Measurements from ENCODE around the gene SMIM30. TPM values are rescaled to one million over a fixed set of nuclear protein-coding genes. Genes with fewer than 3 reads are reported as not detected.

Gene SMIM30
- total and polyA plus RNA-seq, 4 donors = 35.8 to 135 (median 48.7) TPM

- Histone ChIP-seq H3K4me3 (no peak overlapping the region), H3K4me1 (ENCODE audit: control insufficient read depth in 5 of 5, insufficient read depth in 5 of 5, low read length in 5 of 5) (no peaks in the 10 kb centered on the region), H3K9ac (ENCODE audit: insufficient read depth in 1 of 2, low read length in 2 of 2) (no peak overlapping the region), H3K27me3 (ENCODE audit: control insufficient read depth in 3 of 3, insufficient read depth in 3 of 3, low read length in 2 of 3) (no peaks in the 10 kb centered on the region), H3K9me3 (ENCODE audit: control insufficient read depth in 4 of 4, insufficient read depth in 3 of 4, low read length in 3 of 4) (no peaks in the 10 kb centered on the region), H3K27ac (ENCODE audit: low read depth in 1 of 2, low read length in 1 of 2) (no peak overlapping the region), H3K36me3 (ENCODE audit: control insufficient read depth in 4 of 4, insufficient read depth in 4 of 4, low read length in 4 of 4) (no peaks in the 10 kb centered on the region)
- no peak for TF ChIP-seq CTCF (IDR thresholded peaks at IDR 0.05; ENCODE audit: control extremely low read depth, extremely low read depth)
- DNase-seq (no peak), ATAC-seq (ENCODE audit: insufficient read depth, low FRiP score) (no peak)
- WGBS, 2 donors = 86 to 93% methylated on average over 1 of the region's 1 CpG
Observed at GRCh38 chr7:113128031-113128430, 9.7 kb upstream of the SMIM30 start.

DNA sequence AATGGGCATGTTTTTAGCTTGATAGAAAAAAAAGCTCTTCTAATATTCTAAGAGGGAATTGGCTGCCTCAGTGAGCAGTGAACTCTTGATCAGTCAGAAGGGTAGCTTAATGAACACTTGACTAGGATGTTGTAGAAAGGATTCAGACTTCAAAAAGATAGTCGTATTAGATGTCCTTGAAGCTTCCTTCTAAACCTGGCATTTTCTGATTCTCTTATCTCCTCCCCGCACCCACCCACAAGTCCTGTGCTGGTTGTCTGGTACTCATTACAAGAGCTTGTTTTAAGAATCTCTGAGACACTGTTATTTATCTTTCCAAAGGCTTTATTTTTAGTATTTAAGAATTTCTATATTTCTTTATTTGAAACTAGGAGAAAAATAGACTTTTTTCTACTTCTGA lies 7.4 kb upstream of the SMIM30 start:
- no peak for TF ChIP-seq CTCF (IDR thresholded peaks at IDR 0.05; ENCODE audit: control extremely low read depth, extremely low read depth)

DNA sequence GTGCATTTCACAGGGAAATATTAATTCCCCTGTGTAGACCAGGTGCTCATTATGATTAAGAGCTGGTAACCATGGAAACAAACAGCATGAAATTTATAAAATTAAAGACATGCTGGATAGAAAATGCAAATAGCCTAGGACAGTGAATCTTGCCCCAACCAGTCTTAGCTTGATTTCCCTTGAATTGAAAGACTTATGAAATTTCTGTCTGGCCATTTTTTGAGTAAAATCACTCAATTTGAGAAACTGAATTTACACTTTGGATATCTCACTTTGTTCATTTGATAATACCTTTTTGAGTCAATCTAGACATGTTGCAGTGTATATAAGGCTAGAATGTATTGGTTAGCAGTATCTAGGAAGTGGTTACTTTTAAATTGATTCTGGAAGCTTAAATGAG lies 4.4 kb upstream of the SMIM30 start:
- Histone ChIP-seq H3K9ac (ENCODE audit: insufficient read depth in 1 of 2, low read length in 2 of 2) (no peak overlapping the region), H3K36me3 (ENCODE audit: control insufficient read depth in 4 of 4, insufficient read depth in 4 of 4, low read length in 4 of 4) (no peaks in the 10 kb centered on the region), H3K4me1 (ENCODE audit: control insufficient read depth in 5 of 5, insufficient read depth in 5 of 5, low read length in 5 of 5) (peaks cover 0 to 3% (median 0%) of the 10 kb centered on the region in 5 donors), H3K27ac (ENCODE audit: low read depth in 1 of 2, low read length in 1 of 2) (no peak overlapping the region), H3K27me3 (ENCODE audit: control insufficient read depth in 3 of 3, insufficient read depth in 3 of 3, low read length in 2 of 3) (no peaks in the 10 kb centered on the region), H3K4me3 (no peak overlapping the region), H3K9me3 (ENCODE audit: control insufficient read depth in 4 of 4, insufficient read depth in 3 of 4, low read length in 3 of 4) (no peaks in the 10 kb centered on the region)
- no peak for DNase-seq
- no peak for TF ChIP-seq CTCF (IDR thresholded peaks at IDR 0.05; ENCODE audit: control extremely low read depth, extremely low read depth)
- no peak for ATAC-seq (ENCODE audit: insufficient read depth, low FRiP score)

More for the DNA sequence above, 7.4 kb upstream of the SMIM30 start:
- Histone ChIP-seq H3K27me3 (ENCODE audit: control insufficient read depth in 3 of 3, insufficient read depth in 3 of 3, low read length in 2 of 3) (no peaks in the 10 kb centered on the region), H3K4me1 (ENCODE audit: control insufficient read depth in 5 of 5, insufficient read depth in 5 of 5, low read length in 5 of 5) (no peaks in the 10 kb centered on the region), H3K36me3 (ENCODE audit: control insufficient read depth in 4 of 4, insufficient read depth in 4 of 4, low read length in 4 of 4) (no peaks in the 10 kb centered on the region), H3K9me3 (ENCODE audit: control insufficient read depth in 4 of 4, insufficient read depth in 3 of 4, low read length in 3 of 4) (no peaks in the 10 kb centered on the region), H3K27ac (ENCODE audit: low read depth in 1 of 2, low read length in 1 of 2) (no peak overlapping the region), H3K9ac (ENCODE audit: insufficient read depth in 1 of 2, low read length in 2 of 2) (no peak overlapping the region), H3K4me3 (no peak overlapping the region)
- no peak for ATAC-seq (ENCODE audit: insufficient read depth, low FRiP score)
- 83 to 89% methylated on average over 2 of the region's 2 CpGs for WGBS, 2 donors
- no peak for DNase-seq

- ATAC-seq (ENCODE audit: insufficient read depth, low FRiP score) = no peak
- no peak overlapping the region for H3K9ac ChIP-seq (ENCODE audit: insufficient read depth in 1 of 2, low read length in 2 of 2)
- H3K27me3 ChIP-seq (ENCODE audit: control insufficient read depth in 3 of 3, insufficient read depth in 3 of 3, low read length in 2 of 3) = no peaks in the 10 kb centered on the region
- no peaks in the 10 kb centered on the region for H3K9me3 ChIP-seq (ENCODE audit: control insufficient read depth in 4 of 4, insufficient read depth in 3 of 4, low read length in 3 of 4)
- TF ChIP-seq CTCF (IDR thresholded peaks at IDR 0.05; ENCODE audit: control extremely low read depth, extremely low read depth) = no peak
- H3K27ac ChIP-seq (ENCODE audit: low read depth in 1 of 2, low read length in 1 of 2) = no peak overlapping the region
- H3K4me1 ChIP-seq (ENCODE audit: control insufficient read depth in 5 of 5, insufficient read depth in 5 of 5, low read length in 5 of 5) = peaks cover 0 to 12% (median 0%) of the 10 kb centered on the region in 5 donors
- no peak overlapping the region for H3K4me3 ChIP-seq
- WGBS, 2 donors = 82 to 94% methylated on average over 1 of the region's 1 CpG
- no peak for DNase-seq
- peaks cover 0 to 6% (median 3%) of the 10 kb centered on the region in 4 donors for H3K36me3 ChIP-seq (ENCODE audit: control insufficient read depth in 4 of 4, insufficient read depth in 4 of 4, low read length in 4 of 4)
Observed at GRCh38 chr7:113120647-113121046, 2.3 kb upstream of the SMIM30 start.
